ENCODE measurements around the gene MIOS.

GRCh38 chr7:7563813-7564212, 2.9 kb upstream of the MIOS start:
- TF ChIP-seq CTCF (conservative IDR thresholded peaks at IDR 0.05; ENCODE audit: low read length): no peak
- no peak for TF ChIP-seq EZH2phosphoT487 (IDR thresholded peaks at IDR 0.05; ENCODE audit: borderline replicate concordance)
